Left ventricle myocardium inferior (tissue), 1 donor: ENCODE data around the gene GPR152. TPM values are rescaled to one million over a fixed set of nuclear protein-coding genes. Genes with fewer than 3 reads are reported as not detected.
A peak's percentile ranks its signal among the peaks of the same experiment; 100 is the strongest.

Experiments used
- DNase-seq: peaks from one replicate; pipeline ENCODE4 v3.0.0-alpha.2; 2020
- H3K27ac ChIP-seq: fragments of 200-600 bp; replicated peaks from 2 replicates; pipeline ENCODE4 v1.8.0; 2021
- H3K27me3 ChIP-seq: fragments of 200-600 bp; 2 replicates; pipeline ENCODE4 v1.8.0; 2021; ENCODE audit warnings: low read depth
- H3K36me3 ChIP-seq: fragments of 200-600 bp; 2 replicates; pipeline ENCODE4 v1.8.0; 2021
- H3K4me1 ChIP-seq: fragments of 200-600 bp; 2 replicates; pipeline ENCODE4 v1.8.0; 2021
- H3K4me3 ChIP-seq: fragments of 200-600 bp; 2 replicates; pipeline ENCODE4 v1.8.0; 2021; ENCODE audit warnings: mild to moderate bottlenecking, moderate library complexity
- H3K9me3 ChIP-seq: fragments of 200-600 bp; replicated peaks from 2 replicates; pipeline ENCODE4 v1.8.0; 2021
- CTCF ChIP-seq: fragments of 200-600 bp; IDR thresholded peaks from 2 replicates; pipeline ENCODE4 v1.8.0; 2021; ENCODE audit warnings: antibody characterized with exemption, mild to moderate bottlenecking, borderline replicate concordance
- intact Hi-C: fragments of 100-400 bp; cut with micrococcal nuclease; formaldehyde crosslinking; loops from one replicate; pipeline ENCODE4 v1.11.0; 2022
- long read RNA-seq: library from polyadenylated mRNA; unstranded; transcript quantifications from one replicate; pipeline ENCODE4 v2.0.0, GENCODE V29; 2021
- total RNA-seq: library from RNA; stranded (reverse); fragmentation: NEBNext Ultra II Directional; extraction: Animal tissue kit (Norgen Biotek cat#: 25700); gene quantifications from one replicate; pipeline ENCODE4 v1.2.1, GENCODE V29; 2021
- donor health status: DM: no; HTN: yes; CAD: no; lungs with severe emphysema.

GPR152 gene, protein sequence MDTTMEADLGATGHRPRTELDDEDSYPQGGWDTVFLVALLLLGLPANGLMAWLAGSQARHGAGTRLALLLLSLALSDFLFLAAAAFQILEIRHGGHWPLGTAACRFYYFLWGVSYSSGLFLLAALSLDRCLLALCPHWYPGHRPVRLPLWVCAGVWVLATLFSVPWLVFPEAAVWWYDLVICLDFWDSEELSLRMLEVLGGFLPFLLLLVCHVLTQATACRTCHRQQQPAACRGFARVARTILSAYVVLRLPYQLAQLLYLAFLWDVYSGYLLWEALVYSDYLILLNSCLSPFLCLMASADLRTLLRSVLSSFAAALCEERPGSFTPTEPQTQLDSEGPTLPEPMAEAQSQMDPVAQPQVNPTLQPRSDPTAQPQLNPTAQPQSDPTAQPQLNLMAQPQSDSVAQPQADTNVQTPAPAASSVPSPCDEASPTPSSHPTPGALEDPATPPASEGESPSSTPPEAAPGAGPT
- total RNA-seq = not detected
- long read RNA-seq = 0 reads

DNA sequence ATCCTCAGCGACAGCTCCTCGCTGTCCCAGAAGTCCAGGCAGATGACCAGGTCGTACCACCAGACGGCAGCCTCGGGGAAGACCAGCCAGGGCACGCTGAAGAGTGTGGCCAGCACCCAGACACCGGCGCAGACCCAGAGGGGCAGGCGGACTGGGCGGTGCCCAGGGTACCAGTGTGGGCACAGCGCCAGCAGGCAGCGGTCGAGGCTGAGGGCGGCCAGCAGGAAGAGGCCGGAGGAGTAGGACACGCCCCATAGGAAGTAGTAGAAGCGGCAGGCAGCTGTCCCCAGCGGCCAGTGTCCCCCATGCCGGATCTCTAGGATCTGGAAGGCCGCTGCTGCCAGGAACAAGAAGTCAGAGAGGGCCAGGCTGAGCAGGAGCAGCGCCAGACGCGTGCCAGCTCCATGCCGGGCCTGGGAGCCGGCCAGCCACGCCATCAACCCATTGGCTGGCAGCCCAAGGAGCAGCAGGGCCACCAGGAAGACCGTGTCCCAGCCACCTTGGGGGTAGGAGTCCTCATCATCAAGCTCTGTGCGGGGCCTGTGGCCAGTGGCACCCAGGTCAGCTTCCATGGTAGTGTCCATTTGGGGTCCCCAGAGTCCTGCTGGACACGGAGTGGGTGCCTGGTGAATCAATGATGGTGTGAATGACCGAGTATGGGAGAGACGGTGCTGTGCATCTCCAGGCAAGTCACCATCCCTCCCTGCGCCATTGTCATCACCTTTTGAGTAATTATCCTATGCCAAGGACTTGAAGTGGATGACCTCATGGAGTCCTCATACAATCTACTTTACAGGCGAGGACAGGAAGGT, at the start of gene GPR152:
Gene GPR152, minus strand, starts transcription at position 589 of the 812 bp plus-strand sequence. Its CDS starts 5 bp downstream, at position 584.
- peak within 1 kb of the TSS; percentile 49 for H3K4me3 ChIP-seq
- peak within 1 kb of the TSS; percentile 62 for H3K27ac ChIP-seq
- H3K4me1 ChIP-seq = peaks cover 9% of the 10 kb centered on the region
- DNase-seq = no peak
- H3K9me3 ChIP-seq = no peaks in the 10 kb centered on the region
- peak; percentile 32 for TF ChIP-seq CTCF
- no peaks in the 10 kb centered on the region for H3K36me3 ChIP-seq
- no peaks in the 10 kb centered on the region for H3K27me3 ChIP-seq
- intact Hi-C loops = no loop called here

DNA sequence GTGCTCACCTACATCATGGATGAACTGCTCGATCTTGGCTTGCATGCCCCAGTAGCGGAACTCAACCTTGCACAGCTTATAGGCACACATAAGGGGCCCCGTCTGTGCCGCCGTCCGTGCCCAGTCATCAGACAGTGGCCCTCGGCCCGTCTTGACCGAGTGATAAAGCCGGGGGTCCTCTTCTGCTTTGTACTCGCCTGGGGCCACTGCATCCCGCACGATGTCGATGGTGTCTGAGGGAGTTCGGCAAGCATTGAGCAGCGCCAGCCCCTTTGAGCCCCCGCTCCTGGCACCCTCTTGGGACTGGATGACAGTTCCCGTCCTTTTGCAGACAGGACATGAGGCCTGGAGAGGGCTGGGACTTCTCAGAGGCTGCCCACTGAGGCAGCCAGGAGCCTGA, 49.3 kb upstream of the GPR152 start:
- H3K4me1 ChIP-seq = peaks cover 61% of the 10 kb centered on the region
- intact Hi-C loops = loop anchor here (10.0 kb wide), 1 partner anchor 107 kb away; the partner anchor contains the start of gene RAD9A
- H3K36me3 ChIP-seq = peaks cover 39% of the 10 kb centered on the region
- H3K27ac ChIP-seq = no peak overlapping the region
- H3K9me3 ChIP-seq = no peaks in the 10 kb centered on the region
- H3K27me3 ChIP-seq = no peaks in the 10 kb centered on the region
- H3K4me3 ChIP-seq = no peak overlapping the region
- TF ChIP-seq CTCF = no peak
- no peak for DNase-seq

GRCh38 chr11:67500831-67501715, 48.5 kb upstream of the GPR152 start:
- intact Hi-C loops = loop anchor here (10.0 kb wide), 1 partner anchor 106 kb away; the partner anchor contains the start of gene RAD9A
- Histone ChIP-seq H3K9me3 (no peaks in the 10 kb centered on the region), H3K27me3 (no peaks in the 10 kb centered on the region), H3K4me1 (peaks cover 53% of the 10 kb centered on the region), H3K36me3 (peaks cover 42% of the 10 kb centered on the region), H3K4me3 (no peak overlapping the region), H3K27ac (no peak overlapping the region)
- no peak for TF ChIP-seq CTCF
- no peak for DNase-seq

- H3K27ac ChIP-seq = no peak overlapping the region
- H3K27me3 ChIP-seq = no peaks in the 10 kb centered on the region
- peaks cover 49% of the 10 kb centered on the region for H3K36me3 ChIP-seq
- no peaks in the 10 kb centered on the region for H3K9me3 ChIP-seq
- H3K4me1 ChIP-seq = peaks cover 47% of the 10 kb centered on the region
- intact Hi-C loops = loop anchor here (10.0 kb wide), 1 partner anchor 106 kb away; the partner anchor contains the start of gene RAD9A
- H3K4me3 ChIP-seq = no peak overlapping the region
- no peak for DNase-seq
- no peak for TF ChIP-seq CTCF
These were observed 47.9 kb upstream of the GPR152 start for GRCh38 chr11:67500484-67500821.
